Bronchial epithelial cell (primary cell): ENCODE results near the gene ARHGAP5. TPM values are rescaled to one million over a fixed set of nuclear protein-coding genes. Genes with fewer than 3 reads are reported as not detected.

Experiments
- DNase-seq: peaks from one replicate; pipeline ENCODE4 v3.0.0-alpha.2; 2010; ENCODE audit warnings: low read depth
- FAIRE-seq: peaks from 2 replicates; lab custom pipeline; 2011; peaks lifted over from hg19 to GRCh38; lab: Jason Lieb, UNC
- H3K27me3 ChIP-seq: 2 replicates; pipeline ENCODE4 v1.5.1; 2011; ENCODE audit warnings: low read length; ENCODE audit not compliant: control insufficient read depth, insufficient read depth
- H3K36me3 ChIP-seq: 2 replicates; pipeline ENCODE4 v1.5.1; 2011; ENCODE audit warnings: low read length; ENCODE audit not compliant: control insufficient read depth, insufficient read depth
- H3K4me3 ChIP-seq: 2 replicates; pipeline ENCODE4 v1.5.1; 2011; ENCODE audit warnings: mild to moderate bottlenecking, low read depth, low read length, control low read depth
- total RNA-seq: library from RNA; depleted of rRNA; stranded (reverse); fragments of >200 nt; gene quantifications from 2 replicates; pipeline ENCODE4 v1.2.1, GENCODE V29; 2014
- TF ChIP-seq, protein P1 (sequence below): IDR thresholded peaks from 2 replicates; pipeline ENCODE4 v1.5.1; 2011; ENCODE audit warnings: mild to moderate bottlenecking, moderate library complexity, low read length, control low read depth, inconsistent platforms; ENCODE audit not compliant: insufficient read depth, severe bottlenecking

Gene ARHGAP5
- total RNA-seq, 1 donor from 2014 or later = 139 TPM

GRCh38 chr14:32200368-32201192 lies 123.5 kb downstream of the ARHGAP5 start:
- FAIRE-seq (no peak), DNase-seq (peak; percentile 10)
- TF ChIP-seq, protein P1, sequence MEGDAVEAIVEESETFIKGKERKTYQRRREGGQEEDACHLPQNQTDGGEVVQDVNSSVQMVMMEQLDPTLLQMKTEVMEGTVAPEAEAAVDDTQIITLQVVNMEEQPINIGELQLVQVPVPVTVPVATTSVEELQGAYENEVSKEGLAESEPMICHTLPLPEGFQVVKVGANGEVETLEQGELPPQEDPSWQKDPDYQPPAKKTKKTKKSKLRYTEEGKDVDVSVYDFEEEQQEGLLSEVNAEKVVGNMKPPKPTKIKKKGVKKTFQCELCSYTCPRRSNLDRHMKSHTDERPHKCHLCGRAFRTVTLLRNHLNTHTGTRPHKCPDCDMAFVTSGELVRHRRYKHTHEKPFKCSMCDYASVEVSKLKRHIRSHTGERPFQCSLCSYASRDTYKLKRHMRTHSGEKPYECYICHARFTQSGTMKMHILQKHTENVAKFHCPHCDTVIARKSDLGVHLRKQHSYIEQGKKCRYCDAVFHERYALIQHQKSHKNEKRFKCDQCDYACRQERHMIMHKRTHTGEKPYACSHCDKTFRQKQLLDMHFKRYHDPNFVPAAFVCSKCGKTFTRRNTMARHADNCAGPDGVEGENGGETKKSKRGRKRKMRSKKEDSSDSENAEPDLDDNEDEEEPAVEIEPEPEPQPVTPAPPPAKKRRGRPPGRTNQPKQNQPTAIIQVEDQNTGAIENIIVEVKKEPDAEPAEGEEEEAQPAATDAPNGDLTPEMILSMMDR = no peak
- no peaks in the 10 kb centered on the region for H3K27me3 ChIP-seq
- no peaks in the 10 kb centered on the region for H3K36me3 ChIP-seq
- peak overlapping the region; percentile 73 for H3K4me3 ChIP-seq

DNA sequence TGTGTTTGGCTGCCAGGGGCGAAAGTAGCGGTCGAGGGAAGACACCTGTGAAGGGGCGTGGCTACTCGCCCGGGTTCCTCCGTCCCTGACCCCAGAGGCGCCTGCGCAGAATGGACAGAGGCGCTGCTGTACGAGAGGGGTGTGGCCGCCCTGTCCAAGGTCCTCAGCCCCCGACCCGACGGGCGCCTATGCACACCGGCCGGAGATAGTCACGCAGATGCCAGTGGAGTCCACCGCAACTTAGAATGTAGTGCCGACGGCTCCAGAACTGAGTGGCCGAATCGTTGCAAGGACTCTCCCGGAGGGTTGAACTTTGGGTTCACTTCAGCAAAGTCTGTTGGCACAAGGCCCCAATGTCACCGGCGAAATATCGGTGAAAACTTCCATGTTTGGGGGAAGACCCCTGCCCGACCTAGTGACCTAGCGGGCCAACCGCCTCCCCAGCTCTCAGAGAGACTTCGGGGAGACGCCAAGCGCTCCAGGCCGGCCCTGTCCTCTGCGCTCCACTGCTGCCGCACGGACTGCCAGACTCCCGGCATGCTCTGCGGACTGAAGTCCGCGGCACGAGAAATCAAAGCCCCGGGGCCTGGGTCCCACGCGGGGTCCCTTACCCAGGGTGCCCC lies 124.2 kb downstream of the ARHGAP5 start:
- FAIRE-seq = no peak

DNA sequence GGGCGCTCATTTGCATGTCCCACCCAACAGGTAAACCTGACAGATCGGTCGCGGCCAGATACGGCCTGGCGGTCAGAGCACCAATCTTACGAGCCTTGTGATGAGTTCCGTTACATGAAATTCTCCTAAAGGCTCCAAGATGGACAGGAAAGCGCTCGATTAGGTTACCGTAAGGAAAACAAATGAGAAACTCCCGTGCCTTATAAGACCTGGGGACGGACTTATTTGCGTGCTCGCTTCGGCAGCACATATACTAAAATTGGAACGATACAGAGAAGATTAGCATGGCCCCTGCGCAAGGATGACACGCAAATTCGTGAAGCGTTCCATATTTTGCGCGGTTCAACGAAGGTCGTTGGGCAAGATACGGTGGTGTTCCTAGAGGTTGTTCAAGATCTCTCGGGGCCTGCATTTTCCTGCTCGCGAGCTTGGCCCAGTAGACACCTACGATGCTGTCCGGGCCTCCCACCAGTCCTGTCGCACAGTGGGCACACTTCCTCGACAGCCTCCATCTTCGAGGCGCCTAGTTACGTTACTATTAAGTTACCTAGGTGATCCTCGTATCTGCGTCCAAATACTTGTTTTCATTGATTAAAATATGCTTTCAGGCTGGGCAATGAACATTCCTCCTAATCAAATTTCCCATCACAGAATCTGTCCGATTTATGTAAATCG lies 124.8 kb downstream of the ARHGAP5 start, which contains the start of gene RNU6-7:
Gene RNU6-7, plus strand, starts transcription at position 230 of the 675 bp plus-strand sequence.
- DNase-seq (peak; percentile 40), FAIRE-seq (no peak)
- Histone ChIP-seq H3K4me3 (peak within 1 kb of the TSS; percentile 73), H3K27me3 (no peaks in the 10 kb centered on the region), H3K36me3 (no peaks in the 10 kb centered on the region)
- TF ChIP-seq, protein P1 = no peak

More for the DNA sequence above, 124.2 kb downstream of the ARHGAP5 start:
- peak; percentile 65 for DNase-seq
- TF ChIP-seq, protein P1 = no peak
- H3K4me3 ChIP-seq = peak overlapping the region; percentile 73
- H3K27me3 ChIP-seq = no peaks in the 10 kb centered on the region
- H3K36me3 ChIP-seq = no peaks in the 10 kb centered on the region

GRCh38 chr14:32202491-32202997 lies 125.4 kb downstream of the ARHGAP5 start:
- Histone ChIP-seq H3K27me3 (no peaks in the 10 kb centered on the region), H3K36me3 (no peaks in the 10 kb centered on the region), H3K4me3 (peak overlapping the region; percentile 73)
- no peak for FAIRE-seq
- no peak for DNase-seq
- TF ChIP-seq, protein P1 = no peak

GRCh38 chr14:32202998-32203882 lies 126.1 kb downstream of the ARHGAP5 start, which contains the start of gene RNU6-8:
RNU6-8 (minus strand) TSS chr14:32203269.
- H3K4me3 ChIP-seq = peak within 1 kb of the TSS; percentile 73
- H3K36me3 ChIP-seq = no peaks in the 10 kb centered on the region
- no peaks in the 10 kb centered on the region for H3K27me3 ChIP-seq
- TF ChIP-seq, protein P1 = no peak
- FAIRE-seq (no peak), DNase-seq (peak; percentile 77)
